ENCODE measurements around the gene PLA2G4A. TPM values are rescaled to one million over a fixed set of nuclear protein-coding genes. Genes with fewer than 3 reads are reported as not detected.

The PLA2G4A gene
- total and polyA plus RNA-seq, 2 donors (not counting 1 experiment from before 2014, with no cell fraction given): 2.8 to 5.8 TPM

GRCh38 chr1:186903374-186904136 lies 74.8 kb downstream of the PLA2G4A start:
- no peaks in the 10 kb centered on the region for H3K36me3 ChIP-seq (ENCODE audit: control insufficient read depth, insufficient read depth, low read length)
- H4K20me1 ChIP-seq (ENCODE audit: control insufficient read depth, extremely low read depth, insufficient read depth, low read length): no peaks in the 10 kb centered on the region
- H3K9me3 ChIP-seq (ENCODE audit: control insufficient read depth, insufficient read depth, low read depth, low read length): no peaks in the 10 kb centered on the region
- H3K4me1 ChIP-seq (ENCODE audit: control insufficient read depth, extremely low read depth, insufficient read depth, low read length): no peaks in the 10 kb centered on the region
- no peaks in the 10 kb centered on the region for H3K27me3 ChIP-seq (ENCODE audit: control insufficient read depth, insufficient read depth, low read length)
- no peak overlapping the region for H3K4me3 ChIP-seq (replicated peaks in 1 of 4; ENCODE audit: control extremely low read depth in 1 of 4, insufficient read depth in 1 of 4, low read depth in 3 of 4, low read length in 4 of 4)
- H3K27ac ChIP-seq (ENCODE audit: insufficient read depth, low read length): no peak overlapping the region
- no peak overlapping the region for H3K9ac ChIP-seq (ENCODE audit: insufficient read depth, low read length)
- no peaks in the 10 kb centered on the region for H3K79me2 ChIP-seq (ENCODE audit: control insufficient read depth, insufficient read depth, low read length)
- H3K4me2 ChIP-seq (ENCODE audit: extremely low read depth, insufficient read depth, low read length): no peak overlapping the region
- no peak for TF ChIP-seq CTCF (conservative IDR thresholded peaks at IDR 0.05 in 1 of 2, IDR thresholded peaks at IDR 0.05 in 1 of 2; ENCODE audit: low read depth in 1 of 2, low read length in 2 of 2)
- no peak for TF ChIP-seq EZH2 (IDR thresholded peaks at IDR 0.05; ENCODE audit: low read length, missing control alignments)
- no peak overlapping the region for H2AFZ ChIP-seq (ENCODE audit: low read length)
- DNase-seq (ENCODE audit: low read depth in 2 of 2): no peak

- Histone ChIP-seq H3K79me2 (ENCODE audit: control insufficient read depth, insufficient read depth, low read length) (no peaks in the 10 kb centered on the region), H4K20me1 (ENCODE audit: control insufficient read depth, extremely low read depth, insufficient read depth, low read length) (no peaks in the 10 kb centered on the region), H3K36me3 (ENCODE audit: control insufficient read depth, insufficient read depth, low read length) (no peaks in the 10 kb centered on the region), H3K9ac (ENCODE audit: insufficient read depth, low read length) (no peak overlapping the region), H3K4me3 (replicated peaks in 1 of 4; ENCODE audit: control extremely low read depth in 1 of 4, insufficient read depth in 1 of 4, low read depth in 3 of 4, low read length in 4 of 4) (no peak overlapping the region), H3K27ac (ENCODE audit: insufficient read depth, low read length) (no peak overlapping the region), H2AFZ (ENCODE audit: low read length) (no peak overlapping the region), H3K4me2 (ENCODE audit: extremely low read depth, insufficient read depth, low read length) (no peak overlapping the region), H3K9me3 (ENCODE audit: control insufficient read depth, insufficient read depth, low read depth, low read length) (no peaks in the 10 kb centered on the region), H3K27me3 (ENCODE audit: control insufficient read depth, insufficient read depth, low read length) (no peaks in the 10 kb centered on the region), H3K4me1 (ENCODE audit: control insufficient read depth, extremely low read depth, insufficient read depth, low read length) (no peaks in the 10 kb centered on the region)
- TF ChIP-seq EZH2 (IDR thresholded peaks at IDR 0.05; ENCODE audit: low read length, missing control alignments): no peak
- no peak for TF ChIP-seq CTCF (conservative IDR thresholded peaks at IDR 0.05 in 1 of 2, IDR thresholded peaks at IDR 0.05 in 1 of 2; ENCODE audit: low read depth in 1 of 2, low read length in 2 of 2)
- DNase-seq (ENCODE audit: low read depth in 2 of 2): no peak
These were observed 75.6 kb downstream of the PLA2G4A start for GRCh38 chr1:186904361-186904760.

DNA sequence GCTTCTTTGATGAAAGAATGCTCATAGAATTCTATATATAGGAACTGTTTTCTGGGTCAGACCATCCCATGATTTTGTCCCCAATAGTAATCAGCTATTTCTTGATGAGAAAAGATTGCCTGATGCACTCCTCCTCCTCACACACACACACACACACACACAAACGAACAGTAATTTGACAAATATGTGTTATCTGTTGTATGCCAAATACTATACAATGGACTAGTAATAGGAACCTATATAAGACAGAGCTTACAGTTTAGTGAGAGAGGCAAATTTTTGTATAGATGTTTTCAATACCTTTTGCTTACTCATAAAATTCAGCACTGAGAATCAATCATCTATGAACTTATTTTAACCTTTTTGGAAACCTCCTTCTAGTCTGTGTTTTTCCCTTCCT lies 76.8 kb downstream of the PLA2G4A start:
- Histone ChIP-seq H2AFZ (ENCODE audit: low read length) (no peak overlapping the region), H3K9me3 (ENCODE audit: control insufficient read depth, insufficient read depth, low read depth, low read length) (no peaks in the 10 kb centered on the region), H3K36me3 (ENCODE audit: control insufficient read depth, insufficient read depth, low read length) (no peaks in the 10 kb centered on the region), H3K4me1 (ENCODE audit: control insufficient read depth, extremely low read depth, insufficient read depth, low read length) (no peaks in the 10 kb centered on the region), H3K79me2 (ENCODE audit: control insufficient read depth, insufficient read depth, low read length) (no peaks in the 10 kb centered on the region), H3K27ac (ENCODE audit: insufficient read depth, low read length) (no peak overlapping the region), H3K4me3 (replicated peaks in 1 of 4; ENCODE audit: control extremely low read depth in 1 of 4, insufficient read depth in 1 of 4, low read depth in 3 of 4, low read length in 4 of 4) (no peak overlapping the region), H4K20me1 (ENCODE audit: control insufficient read depth, extremely low read depth, insufficient read depth, low read length) (no peaks in the 10 kb centered on the region), H3K9ac (ENCODE audit: insufficient read depth, low read length) (no peak overlapping the region), H3K27me3 (ENCODE audit: control insufficient read depth, insufficient read depth, low read length) (no peaks in the 10 kb centered on the region), H3K4me2 (ENCODE audit: extremely low read depth, insufficient read depth, low read length) (no peak overlapping the region)
- DNase-seq (ENCODE audit: low read depth in 2 of 2): peak in 1 of 2 donors; percentile 46
- TF ChIP-seq CTCF (conservative IDR thresholded peaks at IDR 0.05 in 1 of 2, IDR thresholded peaks at IDR 0.05 in 1 of 2; ENCODE audit: low read depth in 1 of 2, low read length in 2 of 2) (no peak), EZH2 (IDR thresholded peaks at IDR 0.05; ENCODE audit: low read length, missing control alignments) (no peak)

All from fibroblast of lung (primary cell).